IPS-18c (cell line): ENCODE data around the gene FCER1G.

Experiments used
- H3K4me3 ChIP-seq: 2 replicates; pipeline ENCODE4 v1.7.0; 2013; ENCODE audit warnings: low read depth, mild to moderate bottlenecking, low read length, moderate library complexity; ENCODE audit not compliant: insufficient read depth
- H3K9me3 ChIP-seq: one replicate; pipeline ENCODE4 v1.6.1; 2013; ENCODE audit warnings: mild to moderate bottlenecking, low read length, moderate library complexity; ENCODE audit not compliant: control insufficient read depth, insufficient read depth

FCER1G gene

GRCh38 chr1:161198897-161199431 lies 16.1 kb upstream of the FCER1G start, which contains the start of gene ADAMTS4:
TSS of gene ADAMTS4 (minus strand) at chr1:161199054. CDS start at chr1:161198627, 427 bp downstream.
- Histone ChIP-seq H3K4me3 (peak within 1 kb of the TSS; percentile 45), H3K9me3 (no peaks in the 10 kb centered on the region)

- Histone ChIP-seq H3K9me3 (no peaks in the 10 kb centered on the region), H3K4me3 (0 out of 2 replicates have a peak overlapping the region, but pooled peaks have one; percentile 15)
Observed at GRCh38 chr1:161199506-161200139, 15.5 kb upstream of the FCER1G start.

- peak overlapping the region; percentile 26; the same call in 1 of the 2 replicates for H3K4me3 ChIP-seq
- H3K9me3 ChIP-seq = no peaks in the 10 kb centered on the region
Observed at GRCh38 chr1:161200421-161200991, 14.6 kb upstream of the FCER1G start.

GRCh38 chr1:161200992-161201835 lies 13.9 kb upstream of the FCER1G start:
- no peaks in the 10 kb centered on the region for H3K9me3 ChIP-seq
- peak overlapping the region; percentile 93; the same call in 1 of the 2 replicates for H3K4me3 ChIP-seq

GRCh38 chr1:161201836-161202712 lies 13.0 kb upstream of the FCER1G start, which contains the start of gene NDUFS2:
TSS of gene NDUFS2 (plus strand) at chr1:161202367. CDS start at chr1:161202386, 19 bp downstream.
- peak within 1 kb of the TSS; percentile 93 for H3K4me3 ChIP-seq
- H3K9me3 ChIP-seq = no peaks in the 10 kb centered on the region

- Histone ChIP-seq H3K9me3 (peaks cover 2% of the 10 kb centered on the region), H3K4me3 (no peak overlapping the region)
Observed at GRCh38 chr1:161206411-161207140, 8.5 kb upstream of the FCER1G start.

- H3K9me3 ChIP-seq = peaks cover 2% of the 10 kb centered on the region
- H3K4me3 ChIP-seq = no peak overlapping the region; the same call in 1 of the 2 replicates
Observed at GRCh38 chr1:161207173-161207572, 7.9 kb upstream of the FCER1G start.

GRCh38 chr1:161209790-161210409 lies 5.2 kb upstream of the FCER1G start:
- Histone ChIP-seq H3K4me3 (no peak overlapping the region), H3K9me3 (peaks cover 2% of the 10 kb centered on the region)

- no peak overlapping the region for H3K4me3 ChIP-seq
- peaks cover 2% of the 10 kb centered on the region for H3K9me3 ChIP-seq
Observed at GRCh38 chr1:161214369-161214768, 726 bp upstream of the FCER1G start.

GRCh38 chr1:161216945-161217712 lies 2.0 kb downstream of the FCER1G start:
- Histone ChIP-seq H3K9me3 (no peaks in the 10 kb centered on the region), H3K4me3 (no peak overlapping the region)

- Histone ChIP-seq H3K9me3 (no peaks in the 10 kb centered on the region), H3K4me3 (no peak overlapping the region; the same call in 1 of the 2 replicates)
Observed at GRCh38 chr1:161217831-161218230, 2.7 kb downstream of the FCER1G start.

GRCh38 chr1:161218301-161219077 lies 3.4 kb downstream of the FCER1G start:
- no peaks in the 10 kb centered on the region for H3K9me3 ChIP-seq
- H3K4me3 ChIP-seq = no peak overlapping the region

- H3K4me3 ChIP-seq = no peak overlapping the region
- no peaks in the 10 kb centered on the region for H3K9me3 ChIP-seq
Observed at GRCh38 chr1:161219078-161219892, 4.2 kb downstream of the FCER1G start.

- Histone ChIP-seq H3K9me3 (no peaks in the 10 kb centered on the region), H3K4me3 (no peak overlapping the region)
Observed at GRCh38 chr1:161220002-161220401, 4.9 kb downstream of the FCER1G start.
